NCI-H446 treated with DMSO at 0.1 percent for 48 hours (cell line): ENCODE data around the gene TTC7B.

Experiments used
- DNase-seq: peaks from one replicate; lab custom pipeline; 2025; lab: John Stamatoyannopoulos, UW

The TTC7B gene

GRCh38 chr14:90703841-90704737 lies 112.1 kb downstream of the TTC7B start:
- DNase-seq, result peak; percentile 47

- DNase-seq, result no peak
These were observed 115.1 kb downstream of the TTC7B start for GRCh38 chr14:90700933-90701776.

DNA sequence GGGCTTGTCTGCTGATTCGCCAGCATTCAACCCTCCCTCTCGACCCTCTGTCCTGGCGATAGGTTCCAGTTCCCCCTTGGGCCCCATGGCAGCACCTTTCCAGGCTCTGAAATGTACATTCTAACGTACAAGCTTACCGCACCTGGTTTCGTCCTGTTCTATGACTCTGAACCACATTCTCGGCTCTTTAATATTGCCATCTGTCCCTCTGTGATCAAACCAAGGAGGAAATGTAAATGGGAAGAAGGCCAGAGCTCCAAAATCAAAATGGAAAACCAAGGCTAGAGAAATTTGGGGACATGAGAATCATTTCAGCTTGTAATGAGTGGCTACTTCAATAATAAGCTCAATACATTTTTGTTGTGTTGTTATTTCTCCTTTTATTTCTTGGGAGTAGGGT lies 117.2 kb downstream of the TTC7B start:
- DNase-seq, result peak; percentile 37

DNA sequence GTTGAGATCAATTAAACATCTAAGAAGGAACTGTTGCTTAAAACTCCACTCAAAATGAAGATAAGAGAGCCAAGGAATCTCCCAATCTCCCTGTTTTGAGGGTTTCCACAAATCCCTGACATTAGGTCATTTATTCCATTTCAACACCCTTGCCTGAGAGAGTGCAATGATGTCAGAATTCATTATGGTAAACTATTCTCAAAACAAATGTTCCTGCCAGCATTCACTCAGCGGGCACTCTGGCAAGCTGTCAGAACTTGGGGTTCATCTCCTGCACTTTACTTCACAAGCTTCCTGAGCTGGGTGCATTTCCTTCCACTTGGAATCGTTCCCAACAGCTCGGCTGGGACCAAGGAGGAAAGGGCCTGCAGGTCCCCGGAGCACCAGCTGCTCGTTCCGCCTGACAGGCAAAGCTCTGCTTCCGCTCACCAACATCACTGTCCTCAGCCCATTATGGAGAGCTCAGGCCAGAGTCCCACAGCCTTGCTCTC lies 117.8 kb downstream of the TTC7B start:
- DNase-seq, result peak; percentile 100

DNA sequence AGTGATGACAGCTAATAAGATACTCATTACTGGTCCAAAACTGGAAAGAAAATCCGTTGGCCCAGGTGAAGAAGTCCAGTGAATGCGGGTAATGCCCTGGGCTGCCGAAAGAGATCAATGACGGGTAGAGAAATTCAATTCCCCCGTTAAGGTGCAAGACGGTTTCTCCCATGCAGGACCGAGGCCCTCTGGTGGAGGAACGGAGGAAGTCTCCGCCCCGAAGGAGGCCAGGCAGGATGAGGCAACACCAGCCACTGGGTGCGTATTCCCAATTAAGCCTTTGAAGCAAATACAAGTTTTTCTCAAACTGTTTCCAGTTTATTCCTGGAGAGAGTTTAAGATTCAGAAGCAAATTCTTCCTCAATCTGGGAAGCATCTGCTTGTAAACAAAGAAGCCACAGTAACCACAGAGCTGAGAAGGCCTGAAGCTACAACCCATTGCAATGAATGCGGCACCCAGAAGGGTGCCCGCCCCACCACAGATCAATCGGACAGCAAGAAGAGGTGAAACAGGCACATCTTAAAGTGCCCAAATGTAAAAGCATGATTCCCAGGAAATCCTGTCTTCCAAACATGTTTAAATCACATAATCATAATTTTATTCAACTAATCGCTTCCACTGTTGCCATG lies 118.5 kb downstream of the TTC7B start:
- DNase-seq, result peak; percentile 89

- no peak for DNase-seq
These were observed 119.1 kb downstream of the TTC7B start for GRCh38 chr14:90697132-90697531.

GRCh38 chr14:90696720-90697119 lies 119.5 kb downstream of the TTC7B start:
- no peak for DNase-seq

GRCh38 chr14:90695997-90696660 lies 120.1 kb downstream of the TTC7B start:
- peak; percentile 61 for DNase-seq

GRCh38 chr14:90693413-90693812 lies 122.8 kb downstream of the TTC7B start:
- peak; percentile 83 for DNase-seq

DNA sequence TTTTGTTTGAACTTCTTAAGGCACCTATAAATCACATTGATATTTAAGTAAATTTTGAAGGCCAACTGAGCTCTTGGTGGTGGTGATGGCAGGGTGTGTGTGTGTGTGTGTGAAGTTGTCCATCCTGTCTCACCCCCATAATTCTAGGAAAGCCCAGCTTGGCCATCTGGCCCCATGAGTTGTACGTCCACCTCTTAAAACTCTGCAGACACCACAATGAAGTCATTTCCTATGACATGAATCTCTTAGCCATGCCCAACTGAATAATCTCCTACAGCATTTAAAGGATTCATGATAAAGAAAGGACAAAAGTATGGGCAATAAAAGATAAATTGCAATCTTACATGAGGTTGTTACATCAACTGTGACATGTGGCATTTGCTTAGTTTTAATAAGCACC lies 123.4 kb downstream of the TTC7B start:
- no peak for DNase-seq

GRCh38 chr14:90692061-90692460 lies 124.2 kb downstream of the TTC7B start:
- DNase-seq, result no peak

- DNase-seq, result no peak
These were observed 124.6 kb downstream of the TTC7B start for GRCh38 chr14:90691627-90692026.

DNA sequence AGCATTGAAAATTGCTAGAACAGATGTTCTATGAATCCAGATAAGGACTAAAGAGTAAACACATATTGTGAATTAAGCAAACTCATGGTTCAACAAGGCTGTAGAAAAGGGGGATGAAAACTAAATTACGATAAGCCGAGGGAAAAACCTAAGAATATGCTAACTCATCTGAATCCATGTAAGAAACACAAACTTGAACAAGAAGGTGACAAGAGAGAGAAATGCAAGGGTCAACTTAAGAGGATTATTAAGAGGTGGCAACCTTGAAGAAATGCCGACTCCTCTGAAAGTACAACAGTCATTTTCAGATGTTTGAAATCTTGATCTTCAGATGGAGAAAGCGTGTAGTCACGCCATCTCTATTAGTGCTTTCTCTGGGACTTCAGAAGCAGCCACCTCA lies 128.6 kb downstream of the TTC7B start:
- DNase-seq, result no peak

- DNase-seq, result no peak
These were observed 133.6 kb downstream of the TTC7B start for GRCh38 chr14:90682615-90683014.

GRCh38 chr14:90681929-90682328 lies 134.3 kb downstream of the TTC7B start:
- DNase-seq, result peak; percentile 61

GRCh38 chr14:90678846-90679362 lies 137.3 kb downstream of the TTC7B start:
- no peak for DNase-seq

GRCh38 chr14:90678420-90678819 lies 137.8 kb downstream of the TTC7B start:
- no peak for DNase-seq

GRCh38 chr14:90677484-90678050 lies 138.7 kb downstream of the TTC7B start:
- DNase-seq, result no peak

GRCh38 chr14:90676912-90677311 lies 139.3 kb downstream of the TTC7B start:
- DNase-seq, result no peak

DNA sequence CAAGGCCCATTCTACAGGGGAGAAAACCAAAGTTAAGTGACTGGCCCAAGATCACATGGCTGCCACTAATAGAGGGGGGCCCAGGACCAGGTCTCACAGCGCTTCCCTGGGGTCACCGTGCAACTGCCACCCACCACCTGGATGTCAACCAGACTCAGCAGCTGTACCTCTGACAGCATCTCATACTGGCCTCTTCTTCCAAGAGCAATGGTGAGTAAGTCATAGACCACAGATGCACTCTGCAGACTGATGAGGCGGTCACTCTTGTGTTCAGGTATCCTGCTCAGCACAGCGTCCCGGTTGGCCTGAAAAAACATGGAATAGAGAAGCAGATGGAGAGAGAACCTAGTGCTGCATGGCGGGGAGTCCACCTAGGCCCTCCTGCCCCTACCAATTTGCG lies 139.9 kb downstream of the TTC7B start:
- no peak for DNase-seq

DNA sequence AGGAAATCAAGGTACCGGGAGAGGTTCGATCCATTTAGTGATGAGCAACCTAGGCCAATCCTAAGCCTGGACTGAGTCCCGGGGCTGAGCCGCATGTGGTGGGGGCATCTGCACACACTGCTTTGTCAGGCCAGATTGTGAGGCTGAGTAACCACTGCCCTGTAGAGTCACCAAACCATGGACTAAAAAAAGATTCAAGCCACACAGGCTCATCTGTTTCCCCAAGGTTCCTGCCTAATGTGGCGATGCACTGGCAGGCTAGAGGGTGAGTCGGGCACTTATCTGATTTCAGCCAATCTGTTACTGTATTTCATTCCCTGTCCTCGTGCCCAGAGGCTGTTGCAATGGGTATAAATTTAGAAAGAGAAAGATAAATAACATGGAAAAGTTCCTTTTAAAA lies 140.8 kb downstream of the TTC7B start:
- DNase-seq, result peak; percentile 98
